Neural progenitor cell (in vitro differentiated cells): Measurements from ENCODE around the gene TNFSF12. TPM values are rescaled to one million over a fixed set of nuclear protein-coding genes. Genes with fewer than 3 reads are reported as not detected.

Source experiments
- DNase-seq: peaks from one replicate; pipeline ENCODE4 v3.0.0-alpha.2; 2016; ENCODE audit warnings: low spot score
- H2AFZ ChIP-seq: fragments of 200-600 bp; sonication (generic); replicated peaks from 2 replicates; pipeline ENCODE4 v1.6.1; 2016; ENCODE audit warnings: antibody characterized with exemption
- H3F3A ChIP-seq: fragments of 200-600 bp; sonication (generic); 2 replicates; pipeline ENCODE4 v1.6.1; 2016; ENCODE audit warnings: antibody characterized with exemption, low read depth
- H3K27ac ChIP-seq: fragments of 200-600 bp; sonication (generic); 2 replicates; pipeline ENCODE4 v1.5.1; 2016; ENCODE audit warnings: mild to moderate bottlenecking
- H3K27me3 ChIP-seq: fragments of 200-600 bp; sonication (generic); 2 replicates; pipeline ENCODE4 v1.6.1; 2016; ENCODE audit warnings: mild to moderate bottlenecking, moderate library complexity
- H3K36me3 ChIP-seq: fragments of 200-600 bp; sonication (generic); 2 replicates; pipeline ENCODE4 v1.5.1; 2016
- H3K4me1 ChIP-seq: fragments of 200-600 bp; sonication (generic); 2 replicates; pipeline ENCODE4 v1.6.1; 2016; ENCODE audit warnings: mixed run types
- H3K4me2 ChIP-seq: fragments of 200-600 bp; sonication (generic); 2 replicates; pipeline ENCODE4 v1.6.1; 2016
- H3K4me3 ChIP-seq: fragments of 200-600 bp; sonication (generic); 2 replicates; pipeline ENCODE4 v1.5.1; 2016
- H3K79me2 ChIP-seq: fragments of 200-600 bp; sonication (generic); 2 replicates; pipeline ENCODE4 v1.6.1; 2016; ENCODE audit warnings: low read depth
- H3K9ac ChIP-seq: fragments of 200-600 bp; sonication (generic); 2 replicates; pipeline ENCODE4 v1.6.1; 2016
- H3K9me3 ChIP-seq: fragments of 200-600 bp; sonication (generic); 2 replicates; pipeline ENCODE4 v1.5.1; 2016; ENCODE audit warnings: low read depth
- H4K20me1 ChIP-seq: fragments of 200-600 bp; sonication (generic); 2 replicates; pipeline ENCODE4 v1.6.1; 2016; ENCODE audit warnings: low read depth
- H3K27ac Mint-ChIP-seq: 3 replicates; pipeline ENCODE4 v1.8.0; 2021; ENCODE audit warnings: mixed read lengths
- H3K27me3 Mint-ChIP-seq: 2 replicates; pipeline ENCODE4 v1.8.0; 2022; ENCODE audit warnings: low read depth, mild to moderate bottlenecking, inconsistent platforms, moderate library complexity, mixed read lengths; ENCODE audit not compliant: insufficient read depth
- H3K36me3 Mint-ChIP-seq: 3 replicates; pipeline ENCODE4 v1.8.0; 2021; ENCODE audit warnings: mixed read lengths
- H3K4me1 Mint-ChIP-seq: 3 replicates; pipeline ENCODE4 v1.8.0; 2021; ENCODE audit warnings: mixed read lengths
- H3K4me3 Mint-ChIP-seq: 3 replicates; pipeline ENCODE4 v1.8.0; 2021; ENCODE audit warnings: mild to moderate bottlenecking, moderate library complexity, mixed read lengths
- H3K9me3 Mint-ChIP-seq: 3 replicates; pipeline ENCODE4 v1.8.0; 2020; ENCODE audit warnings: mixed read lengths
- CTCF ChIP-seq: fragments of 200-600 bp; sonication (generic); IDR thresholded peaks from 2 replicates; pipeline ENCODE4 v1.5.1; 2017; ENCODE audit warnings: antibody characterized with exemption, mild to moderate bottlenecking
- EZH2 ChIP-seq: fragments of 200-600 bp; sonication (generic); IDR thresholded peaks from 2 replicates; pipeline ENCODE4 v1.6.1; 2017; ENCODE audit warnings: antibody characterized with exemption, mild to moderate bottlenecking, moderate library complexity
- EZH2phosphoT487 ChIP-seq: fragments of 200-600 bp; sonication (generic); IDR thresholded peaks from 2 replicates; pipeline ENCODE4 v1.6.1; 2017; ENCODE audit warnings: antibody characterized with exemption
- total RNA-seq: library from RNA; depleted of rRNA; stranded (reverse); fragments of >200 nt; gene quantifications from 2 replicates; pipeline ENCODE4 v1.2.3, GENCODE V29; 2015; ENCODE audit warnings: low replicate concordance

Gene TNFSF12
- total RNA-seq, 1 donor from 2014 or later: 0.75 TPM

GRCh38 chr17:7511108-7511507 is 37.8 kb upstream of the TNFSF12 start:
- Histone ChIP-seq H3K4me2 (no peak overlapping the region), H3F3A (peaks cover 16% of the 10 kb centered on the region), H4K20me1 (peaks cover 14% of the 10 kb centered on the region), H3K27ac (no peak overlapping the region), H3K36me3 (peaks cover 4% of the 10 kb centered on the region), H3K9me3 (no peaks in the 10 kb centered on the region), H3K79me2 (no peaks in the 10 kb centered on the region), H3K4me1 (no peaks in the 10 kb centered on the region), H3K27me3 (no peaks in the 10 kb centered on the region), H3K9ac (no peak overlapping the region), H2AFZ (no peak overlapping the region), H3K4me3 (no peak overlapping the region)
- H3K4me3 Mint-ChIP-seq: no peak overlapping the region
- H3K4me1 Mint-ChIP-seq: no peaks in the 10 kb centered on the region
- peaks cover 42% of the 10 kb centered on the region for H3K36me3 Mint-ChIP-seq
- DNase-seq: no peak
- no peaks in the 10 kb centered on the region for H3K9me3 Mint-ChIP-seq
- H3K27me3 Mint-ChIP-seq: peaks cover 5% of the 10 kb centered on the region
- H3K27ac Mint-ChIP-seq: no peak overlapping the region
- TF ChIP-seq EZH2 (no peak), EZH2phosphoT487 (no peak), CTCF (no peak)

- no peak overlapping the region for H3K9ac ChIP-seq
- no peak overlapping the region for H2AFZ ChIP-seq
- Mint-ChIP-seq H3K36me3 (peaks cover 36% of the 10 kb centered on the region), H3K27ac (no peak overlapping the region), H3K9me3 (no peaks in the 10 kb centered on the region), H3K27me3 (peaks cover 5% of the 10 kb centered on the region), H3K4me1 (no peaks in the 10 kb centered on the region), H3K4me3 (no peak overlapping the region)
- no peak overlapping the region for H3K27ac ChIP-seq
- no peak overlapping the region for H3K4me2 ChIP-seq
- no peaks in the 10 kb centered on the region for H3K4me1 ChIP-seq
- H4K20me1 ChIP-seq: peaks cover 11% of the 10 kb centered on the region
- H3K27me3 ChIP-seq: no peaks in the 10 kb centered on the region
- no peaks in the 10 kb centered on the region for H3K79me2 ChIP-seq
- peaks cover 16% of the 10 kb centered on the region for H3F3A ChIP-seq
- no peak overlapping the region for H3K4me3 ChIP-seq
- H3K9me3 ChIP-seq: no peaks in the 10 kb centered on the region
- TF ChIP-seq EZH2phosphoT487: no peak
- no peak for TF ChIP-seq EZH2
- no peak for TF ChIP-seq CTCF
- H3K36me3 ChIP-seq: no peaks in the 10 kb centered on the region
- no peak for DNase-seq
These were observed 36.8 kb upstream of the TNFSF12 start for GRCh38 chr17:7512105-7512504.

- Histone ChIP-seq H3K4me2 (no peak overlapping the region), H4K20me1 (peaks cover 9% of the 10 kb centered on the region), H3K79me2 (no peaks in the 10 kb centered on the region), H3K4me1 (no peaks in the 10 kb centered on the region), H3F3A (peaks cover 16% of the 10 kb centered on the region), H3K9me3 (no peaks in the 10 kb centered on the region), H3K27ac (no peak overlapping the region), H2AFZ (no peak overlapping the region), H3K4me3 (no peak overlapping the region), H3K36me3 (no peaks in the 10 kb centered on the region), H3K9ac (no peak overlapping the region), H3K27me3 (no peaks in the 10 kb centered on the region)
- Mint-ChIP-seq H3K27ac (no peak overlapping the region), H3K4me3 (no peak overlapping the region), H3K9me3 (no peaks in the 10 kb centered on the region), H3K27me3 (peaks cover 5% of the 10 kb centered on the region), H3K4me1 (no peaks in the 10 kb centered on the region), H3K36me3 (peaks cover 34% of the 10 kb centered on the region)
- no peak for TF ChIP-seq EZH2phosphoT487
- TF ChIP-seq EZH2: no peak
- TF ChIP-seq CTCF: no peak
- no peak for DNase-seq
These were observed 35.9 kb upstream of the TNFSF12 start for GRCh38 chr17:7512824-7513540.
